Kidney (tissue), 14 donors: ENCODE measurements around the gene FIGLA. TPM values are rescaled to one million over a fixed set of nuclear protein-coding genes. Genes with fewer than 3 reads are reported as not detected.

Experiments
- DNase-seq, 5 donors: peaks; one replicate each; pipeline ENCODE4 v3.0.0-alpha.2; 2013 to 2020
- FAIRE-seq: peaks from 2 replicates; lab custom pipeline; 2012; peaks lifted over from hg19 to GRCh38; lab: Jason Lieb, UNC
- H3K27ac ChIP-seq, 2 donors: one replicate each; pipeline ENCODE4 v1.7.0; 2013; ENCODE audit warnings: low read depth in 2 of 2, low read length in 2 of 2, inconsistent platforms in 1 of 2
- H3K27me3 ChIP-seq: one replicate; pipeline ENCODE4 v1.7.1; 2013; ENCODE audit warnings: low read length, inconsistent platforms; ENCODE audit not compliant: control insufficient read depth, insufficient read depth
- H3K36me3 ChIP-seq, 3 donors: one replicate each; pipeline versions ENCODE4 v1.7.0 to v1.7.1; 2013; ENCODE audit warnings: low read length in 3 of 3, control low read depth in 1 of 3, inconsistent platforms in 1 of 3; ENCODE audit not compliant: insufficient read depth in 3 of 3, control insufficient read depth in 2 of 3
- H3K4me1 ChIP-seq, 3 donors: one replicate each; pipeline versions ENCODE4 v1.7.0 to v1.7.1; 2013; ENCODE audit warnings: low read length in 3 of 3, inconsistent platforms in 1 of 3, low read depth in 1 of 3; ENCODE audit not compliant: control insufficient read depth in 2 of 3, insufficient read depth in 2 of 3
- H3K4me3 ChIP-seq, 3 donors: one replicate each; pipeline versions ENCODE4 v1.7.0 to v1.8.1; 2013; ENCODE audit warnings: low read length in 3 of 3, control low read depth in 1 of 3, inconsistent platforms in 1 of 3
- H3K9ac ChIP-seq, 3 donors: one replicate each; pipeline versions ENCODE4 v1.7.0 to v1.7.1; 2013; ENCODE audit warnings: low read length in 3 of 3, control low read depth in 1 of 3, inconsistent platforms in 1 of 3
- H3K9me3 ChIP-seq, 3 donors: one replicate each; pipeline versions ENCODE4 v1.7.0 to v1.7.1; 2013; ENCODE audit warnings: low read length in 3 of 3, control low read depth in 1 of 3, inconsistent platforms in 1 of 3; ENCODE audit not compliant: control insufficient read depth in 2 of 3, insufficient read depth in 1 of 3
- intact Hi-C: fragments of 100-400 bp; cut with DNase I; formaldehyde crosslinking; loops from one replicate; pipeline ENCODE4 v1.11.1; 2022
- polyA plus RNA-seq: library from polyadenylated mRNA; stranded (reverse); fragments of 350-450 nt; fragmentation: Illumina TruSeq; extraction: RNeasy Lipid Tissue Mini Kit (QIAGEN cat#74804); gene quantifications from one replicate; pipeline ENCODE4 v1.2.3, GENCODE V29; 2014; ENCODE audit warnings: low read depth, low replicate concordance; ENCODE audit not compliant: insufficient read depth
- total RNA-seq: library from RNA; stranded (reverse); fragmentation: NEBNext Ultra II Directional; extraction: Animal tissue kit (Norgen Biotek cat#: 25700); gene quantifications from one replicate; pipeline ENCODE4 v1.2.1, GENCODE V29; 2021
- TF ChIP-seq, protein P1 (sequence below): IDR thresholded peaks from 3 replicates; pipeline ENCODE4 v1.5.1; 2012; ENCODE audit warnings: mild to moderate bottlenecking, moderate library complexity, borderline replicate concordance; ENCODE audit not compliant: insufficient read depth; ENCODE audit errors: extremely low read depth
- donor health status: control.
- donor health status: control.
- donor health status: control.
- donor health status: control.
- donor health status: control.
- donor health status: DM: yes; HTN: yes; CAD: no.
- donor health status: Normal renal cell carcinoma (clear cell type).

FIGLA gene
- total and polyA plus RNA-seq, 2 donors from 2014 or later, result not detected

DNA sequence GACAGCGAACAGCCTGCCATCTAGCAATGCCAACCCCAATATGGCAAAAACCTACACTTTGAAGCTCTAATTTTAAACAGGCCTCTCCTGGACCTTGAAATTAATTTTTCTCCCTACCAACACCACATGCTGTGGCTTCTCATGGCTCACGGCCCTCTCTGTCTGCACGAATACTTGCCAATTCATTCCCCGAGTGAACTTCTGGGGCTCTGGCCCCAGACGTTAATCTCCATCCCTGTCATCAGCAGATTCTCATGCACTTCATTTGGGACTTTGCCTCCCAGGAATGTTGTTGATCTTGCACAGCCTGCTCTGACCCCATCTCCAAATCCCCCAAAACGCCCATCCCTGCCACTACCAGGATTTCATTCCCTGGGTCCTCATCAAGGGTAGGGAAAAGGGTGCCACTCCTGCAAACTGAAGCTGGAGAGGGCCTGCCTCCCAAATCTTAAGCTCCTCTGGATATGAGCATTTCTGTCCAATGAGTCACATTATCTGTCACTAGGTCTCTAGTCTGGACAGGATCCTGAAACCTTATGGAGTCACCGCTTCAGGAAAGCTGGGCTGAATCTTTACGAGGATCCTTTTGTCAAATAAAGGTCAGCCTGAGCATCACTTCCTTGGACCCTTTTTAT is 10.4 kb downstream of the FIGLA start:
- H3K9me3 ChIP-seq, result no peaks in the 10 kb centered on the region
- no peaks in the 10 kb centered on the region for H3K4me1 ChIP-seq
- H3K4me3 ChIP-seq, result no peak overlapping the region
- TF ChIP-seq, protein P1, sequence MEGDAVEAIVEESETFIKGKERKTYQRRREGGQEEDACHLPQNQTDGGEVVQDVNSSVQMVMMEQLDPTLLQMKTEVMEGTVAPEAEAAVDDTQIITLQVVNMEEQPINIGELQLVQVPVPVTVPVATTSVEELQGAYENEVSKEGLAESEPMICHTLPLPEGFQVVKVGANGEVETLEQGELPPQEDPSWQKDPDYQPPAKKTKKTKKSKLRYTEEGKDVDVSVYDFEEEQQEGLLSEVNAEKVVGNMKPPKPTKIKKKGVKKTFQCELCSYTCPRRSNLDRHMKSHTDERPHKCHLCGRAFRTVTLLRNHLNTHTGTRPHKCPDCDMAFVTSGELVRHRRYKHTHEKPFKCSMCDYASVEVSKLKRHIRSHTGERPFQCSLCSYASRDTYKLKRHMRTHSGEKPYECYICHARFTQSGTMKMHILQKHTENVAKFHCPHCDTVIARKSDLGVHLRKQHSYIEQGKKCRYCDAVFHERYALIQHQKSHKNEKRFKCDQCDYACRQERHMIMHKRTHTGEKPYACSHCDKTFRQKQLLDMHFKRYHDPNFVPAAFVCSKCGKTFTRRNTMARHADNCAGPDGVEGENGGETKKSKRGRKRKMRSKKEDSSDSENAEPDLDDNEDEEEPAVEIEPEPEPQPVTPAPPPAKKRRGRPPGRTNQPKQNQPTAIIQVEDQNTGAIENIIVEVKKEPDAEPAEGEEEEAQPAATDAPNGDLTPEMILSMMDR, result no peak
- no peak for DNase-seq
- no peak overlapping the region for H3K9ac ChIP-seq
- no peak overlapping the region for H3K27ac ChIP-seq
- H3K27me3 ChIP-seq, result no peaks in the 10 kb centered on the region
- no peak for FAIRE-seq
- intact Hi-C loops, result no loop called here
- no peaks in the 10 kb centered on the region for H3K36me3 ChIP-seq

DNA sequence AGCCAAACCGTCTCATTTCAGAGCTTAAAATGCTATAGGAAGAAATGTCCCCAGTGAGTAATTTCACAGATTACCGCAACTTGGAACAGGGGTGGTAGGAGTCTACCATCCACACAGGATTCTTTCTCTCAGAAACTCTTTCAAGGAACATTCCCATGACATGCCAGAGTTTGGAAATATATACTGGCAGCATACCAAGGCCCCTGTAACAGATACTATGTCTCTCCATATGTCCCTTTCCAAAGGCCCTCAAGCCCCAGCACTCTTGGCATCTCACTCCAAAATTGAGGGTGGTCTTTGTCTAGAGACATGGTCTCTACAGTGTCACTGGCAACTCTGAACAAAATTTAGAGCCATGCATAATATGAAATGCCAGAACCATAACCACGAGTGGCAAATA is 11.0 kb downstream of the FIGLA start:
- H3K4me1 ChIP-seq, result no peaks in the 10 kb centered on the region
- H3K4me3 ChIP-seq, result no peak overlapping the region
- no peak overlapping the region for H3K9ac ChIP-seq
- DNase-seq (no peak), FAIRE-seq (no peak)
- no peaks in the 10 kb centered on the region for H3K27me3 ChIP-seq
- no peak overlapping the region for H3K27ac ChIP-seq
- intact Hi-C loops, result no loop called here
- TF ChIP-seq, protein P1, result no peak
- H3K9me3 ChIP-seq, result no peaks in the 10 kb centered on the region
- no peaks in the 10 kb centered on the region for H3K36me3 ChIP-seq

DNA sequence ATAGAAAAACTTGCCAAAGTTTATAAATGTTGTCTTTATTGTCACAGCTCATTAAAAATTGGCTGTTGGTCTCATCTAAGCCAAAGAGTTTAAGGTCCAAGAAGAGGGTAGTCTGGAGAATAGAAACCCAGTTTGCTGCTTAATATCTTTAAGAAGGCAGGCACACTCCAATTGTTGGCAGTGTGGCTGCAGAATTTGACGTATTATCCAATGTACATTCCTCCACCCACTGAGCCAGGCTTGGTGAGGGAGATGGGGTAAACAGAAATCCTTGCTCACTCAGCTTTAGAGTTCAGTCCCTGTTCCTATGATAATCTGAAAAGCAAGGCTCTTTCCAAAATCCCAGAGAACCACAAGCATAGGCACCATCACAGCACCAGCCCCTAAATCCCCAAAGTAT is 11.8 kb downstream of the FIGLA start:
- FAIRE-seq, result no peak
- no peak overlapping the region for H3K9ac ChIP-seq

More for the DNA sequence above, 11.8 kb downstream of the FIGLA start:
- Histone ChIP-seq H3K36me3 (no peaks in the 10 kb centered on the region), H3K27ac (no peak overlapping the region), H3K27me3 (no peaks in the 10 kb centered on the region), H3K4me3 (no peak overlapping the region), H3K4me1 (no peaks in the 10 kb centered on the region), H3K9me3 (no peaks in the 10 kb centered on the region)
- no peak for DNase-seq
- intact Hi-C loops, result no loop called here
- TF ChIP-seq, protein P1, result no peak
